HG02870 (cell line): ENCODE measurements around the gene MYBPC2.

Experiments used
- ATAC-seq: cut with Tn5 transposase; IDR thresholded peaks from one replicate; pipeline ENCODE4 v1.9.1; 2021; ENCODE audit warnings: mild to moderate bottlenecking, moderate library complexity; ENCODE audit not compliant: unreplicated experiment

MYBPC2 gene

GRCh38 chr19:50513746-50514345, 81.2 kb downstream of the MYBPC2 start, which contains the start of gene ASPDH:
ASPDH (minus strand) TSS chr19:50513913; CDS start chr19:50513823, 90 bp downstream.
- no peak for ATAC-seq

GRCh38 chr19:50514346-50515167, 81.9 kb downstream of the MYBPC2 start:
- ATAC-seq = no peak

DNA sequence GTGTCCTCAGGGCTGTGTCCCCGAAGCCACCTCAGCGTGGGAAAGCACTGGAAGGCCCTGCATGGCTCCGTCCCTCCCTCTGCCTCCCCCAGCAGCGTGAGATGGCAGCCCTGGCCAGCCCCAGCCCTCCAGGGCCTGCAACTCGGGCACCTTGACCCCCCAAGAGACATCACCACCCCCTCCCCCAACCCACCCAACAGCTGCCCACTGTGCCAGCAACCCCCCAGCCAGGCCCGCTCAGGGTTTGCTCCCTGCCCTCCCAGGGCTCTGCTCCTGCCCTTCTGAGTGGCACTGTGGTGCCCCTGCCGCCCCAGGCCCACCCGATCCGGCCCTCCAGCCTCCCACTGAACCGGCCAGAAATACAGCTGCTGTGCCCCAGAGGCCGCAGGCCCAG, 82.5 kb downstream of the MYBPC2 start:
- no peak for ATAC-seq
